B cell (primary cell): ENCODE measurements around the gene MCF2L.

ENCODE experiments used
- CTCF ChIP-seq: fragments of 200-600 bp; IDR thresholded peaks from one replicate; pipeline ENCODE4 v1.8.0; 2022; ENCODE audit warnings: antibody characterized with exemption, mild to moderate bottlenecking
- EZH2 ChIP-seq: IDR thresholded peaks from 2 replicates; pipeline ENCODE4 v1.6.1; 2012; ENCODE audit warnings: borderline replicate concordance, low read depth, mild to moderate bottlenecking, moderate library complexity, low read length; ENCODE audit not compliant: insufficient read depth, poor library complexity, severe bottlenecking

- TF ChIP-seq CTCF (no peak), EZH2 (no peak)
Observed at GRCh38 chr13:113083402-113084061, 114.5 kb downstream of the MCF2L start.
